PC-9 (cell line): ENCODE results near the gene RB1.

ENCODE experiments used
- EZH2 ChIP-seq: fragments of 200-600 bp; sonication (generic); IDR thresholded peaks from 2 replicates; pipeline ENCODE4 v1.8.0; 2017; ENCODE audit warnings: antibody characterized with exemption, low read depth
- TF ChIP-seq, protein P1 (sequence below): fragments of 200-600 bp; sonication (generic); conservative IDR thresholded peaks from 2 replicates; pipeline ENCODE4 v1.6.1; 2017; ENCODE audit warnings: mixed run types, antibody characterized with exemption, mild to moderate bottlenecking, moderate library complexity

DNA sequence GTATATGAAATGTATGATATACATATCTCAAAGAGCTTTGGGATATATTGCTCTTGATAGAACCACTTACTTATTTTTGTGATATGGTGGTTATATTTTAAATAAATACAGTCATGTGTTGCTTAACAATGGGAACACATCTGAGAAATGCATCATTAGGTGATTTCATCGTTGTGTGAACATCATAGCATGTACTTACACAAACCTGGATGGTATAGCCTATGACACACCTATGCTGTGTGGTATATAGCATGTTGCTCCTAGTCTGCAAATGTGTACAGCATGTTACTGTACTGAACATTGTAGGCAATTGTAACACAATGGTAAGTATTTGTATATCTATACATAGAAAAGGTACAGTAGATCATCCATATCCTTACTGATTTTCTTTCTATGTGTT, 7.7 kb downstream of the RB1 start:
- TF ChIP-seq, protein P1, sequence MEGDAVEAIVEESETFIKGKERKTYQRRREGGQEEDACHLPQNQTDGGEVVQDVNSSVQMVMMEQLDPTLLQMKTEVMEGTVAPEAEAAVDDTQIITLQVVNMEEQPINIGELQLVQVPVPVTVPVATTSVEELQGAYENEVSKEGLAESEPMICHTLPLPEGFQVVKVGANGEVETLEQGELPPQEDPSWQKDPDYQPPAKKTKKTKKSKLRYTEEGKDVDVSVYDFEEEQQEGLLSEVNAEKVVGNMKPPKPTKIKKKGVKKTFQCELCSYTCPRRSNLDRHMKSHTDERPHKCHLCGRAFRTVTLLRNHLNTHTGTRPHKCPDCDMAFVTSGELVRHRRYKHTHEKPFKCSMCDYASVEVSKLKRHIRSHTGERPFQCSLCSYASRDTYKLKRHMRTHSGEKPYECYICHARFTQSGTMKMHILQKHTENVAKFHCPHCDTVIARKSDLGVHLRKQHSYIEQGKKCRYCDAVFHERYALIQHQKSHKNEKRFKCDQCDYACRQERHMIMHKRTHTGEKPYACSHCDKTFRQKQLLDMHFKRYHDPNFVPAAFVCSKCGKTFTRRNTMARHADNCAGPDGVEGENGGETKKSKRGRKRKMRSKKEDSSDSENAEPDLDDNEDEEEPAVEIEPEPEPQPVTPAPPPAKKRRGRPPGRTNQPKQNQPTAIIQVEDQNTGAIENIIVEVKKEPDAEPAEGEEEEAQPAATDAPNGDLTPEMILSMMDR, result no peak
- TF ChIP-seq EZH2, result no peak
